IPS DF 4.7 (cell line): Measurements from ENCODE around the gene GP5.

ENCODE experiments used
- DNase-seq: peaks from one replicate; pipeline ENCODE4 v3.0.0-alpha.2; 2013; ENCODE audit warnings: low spot score; ENCODE audit errors: extremely low read depth

Gene GP5

DNA sequence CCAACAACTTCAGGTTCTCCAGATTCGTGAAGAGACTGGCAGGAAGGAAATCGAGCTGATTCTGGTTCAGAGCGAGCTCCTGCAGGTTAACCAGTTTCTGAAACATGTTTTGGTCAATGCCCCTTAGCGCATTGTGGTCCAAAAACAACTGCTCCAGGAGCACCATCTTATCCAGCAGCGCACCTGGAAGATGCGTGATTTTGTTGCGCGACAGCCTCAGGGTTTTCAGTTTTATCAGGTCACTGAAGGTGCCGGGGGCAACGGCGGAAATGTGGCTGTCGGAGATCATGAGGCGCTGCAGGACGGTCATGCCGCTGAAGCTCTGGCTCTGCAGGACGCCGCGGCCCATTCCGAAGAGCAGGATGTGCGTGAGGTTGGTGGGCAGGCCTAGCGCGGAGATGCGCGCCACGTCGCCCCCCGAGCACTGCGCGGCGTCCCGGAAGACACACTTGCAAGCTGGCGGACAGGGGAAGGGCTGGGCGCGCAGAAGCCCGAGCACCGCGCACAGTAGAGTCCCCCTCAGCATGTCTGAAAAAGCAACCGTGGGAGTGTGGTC, 1.2 kb downstream of the GP5 start:
- DNase-seq, result no peak

DNA sequence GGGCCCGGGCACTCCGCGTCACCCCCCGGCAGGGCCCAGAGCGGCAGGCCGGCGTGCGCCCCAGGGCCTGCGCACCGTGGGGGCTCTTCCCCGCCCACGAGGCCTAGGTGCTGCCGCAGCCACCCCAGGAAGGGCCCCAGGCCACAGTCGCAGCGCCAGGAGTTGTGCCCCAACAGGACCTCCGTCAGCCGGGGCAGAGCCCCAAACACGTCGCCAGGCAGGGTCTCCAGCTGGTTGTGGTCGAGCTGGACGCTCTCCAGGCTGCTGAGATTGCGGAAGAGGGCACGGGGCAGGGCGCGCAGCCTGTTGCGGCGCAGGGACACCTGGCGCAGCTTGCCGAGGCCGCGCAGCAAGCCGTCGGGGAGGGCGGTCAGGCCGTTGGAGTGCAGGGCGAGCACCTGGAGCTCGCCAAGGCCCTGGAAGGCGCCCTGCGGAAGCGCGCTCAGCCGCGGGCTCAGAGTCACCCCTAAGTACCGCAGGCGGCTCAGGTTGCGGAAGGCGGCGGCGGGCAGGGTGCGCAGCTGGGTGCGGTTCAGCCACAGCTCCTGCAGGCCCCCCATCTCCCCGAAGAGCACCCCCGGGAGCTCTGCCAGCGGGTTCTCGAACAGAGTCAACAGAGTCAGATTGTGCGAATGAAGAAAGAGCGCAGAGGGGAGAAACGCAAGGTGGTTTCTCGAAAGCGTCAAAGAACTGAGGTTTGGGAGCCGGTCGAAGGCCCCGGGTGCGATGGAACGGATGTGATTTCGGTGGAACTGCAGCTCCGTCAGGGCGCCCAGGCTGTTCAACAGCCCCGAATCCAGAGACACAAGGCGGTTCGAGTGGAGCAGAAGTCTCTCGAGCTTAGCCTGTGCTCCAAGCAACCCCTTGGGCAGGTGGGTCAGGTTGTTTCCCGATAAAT, 2.0 kb downstream of the GP5 start:
- DNase-seq, result no peak

DNA sequence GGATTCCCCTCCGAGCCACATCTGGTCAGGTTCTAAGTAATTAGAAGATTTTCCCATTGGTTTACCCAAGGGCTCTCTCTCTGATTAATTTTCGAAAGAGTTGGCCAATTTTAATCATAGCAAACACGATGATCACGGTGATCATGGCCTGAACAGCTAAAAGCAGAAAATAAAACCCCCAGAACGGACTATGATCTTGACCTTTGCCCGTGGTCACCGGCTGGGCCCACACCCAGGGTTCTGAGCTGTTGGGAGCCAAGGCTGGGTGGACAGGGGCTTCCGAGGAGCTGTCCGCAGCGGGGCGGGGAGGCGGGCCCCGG, 2.6 kb downstream of the GP5 start:
- no peak for DNase-seq

DNA sequence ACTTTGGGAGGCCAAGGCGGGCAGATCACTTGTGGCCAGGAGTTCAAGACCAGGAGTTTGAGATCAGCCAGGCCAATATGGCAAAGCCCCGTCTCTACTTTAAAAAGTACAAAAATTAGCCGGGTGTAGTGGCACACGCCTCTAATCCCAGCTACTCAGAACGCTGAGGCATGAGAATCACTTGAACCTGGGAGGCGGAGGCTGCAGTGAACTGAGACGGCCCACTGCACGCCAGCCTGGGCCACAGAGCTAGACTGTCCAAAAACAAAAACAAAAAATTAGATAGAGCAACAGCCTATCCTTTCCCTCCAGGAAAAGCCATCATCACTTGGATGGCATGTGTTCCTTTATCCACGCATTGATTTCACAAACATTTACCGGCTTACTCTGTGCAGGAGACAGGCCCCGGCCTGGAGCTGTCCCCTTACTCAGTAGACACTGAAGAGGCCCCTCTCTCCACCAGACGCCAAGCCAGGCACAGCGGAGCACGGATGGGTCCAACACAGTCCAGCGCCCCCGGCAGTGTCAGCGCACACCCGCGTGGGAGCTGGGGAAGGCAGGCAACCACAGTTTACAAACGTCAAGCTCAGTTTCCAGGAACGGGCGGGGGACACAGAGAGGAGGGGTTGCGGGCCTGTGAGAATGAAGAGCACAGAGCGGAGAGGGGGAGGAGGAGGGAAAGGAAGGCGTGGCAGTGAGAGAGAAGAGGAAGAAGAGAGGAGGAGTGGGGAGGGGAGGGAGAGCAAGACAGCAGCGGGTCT, 3.1 kb downstream of the GP5 start:
- no peak for DNase-seq

GRCh38 chr3:194395212-194395611, 3.9 kb downstream of the GP5 start:
- no peak for DNase-seq

GRCh38 chr3:194392576-194392975, 6.5 kb downstream of the GP5 start:
- DNase-seq, result no peak

DNA sequence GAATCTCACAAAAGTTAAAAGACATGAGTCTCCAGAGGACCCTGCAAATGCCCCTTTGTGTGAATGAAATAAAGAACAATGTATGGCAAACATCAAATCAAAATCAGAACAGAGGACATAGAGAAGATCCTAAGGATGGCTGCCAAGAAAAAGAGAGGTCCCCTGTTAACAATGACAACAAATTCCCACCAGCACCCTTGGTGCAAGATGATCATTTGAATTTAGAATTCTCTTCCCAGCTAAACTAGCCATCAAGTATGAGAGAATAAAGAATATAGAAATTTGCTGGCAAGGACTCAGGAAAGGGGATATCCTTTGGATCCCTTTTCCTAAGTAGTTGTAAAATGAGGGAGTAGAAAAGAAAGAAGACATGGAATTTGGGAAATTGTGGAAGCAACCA, 8.2 kb downstream of the GP5 start:
- DNase-seq, result no peak

GRCh38 chr3:194389269-194389668, 9.8 kb downstream of the GP5 start:
- no peak for DNase-seq

GRCh38 chr3:194387926-194388418, 11.1 kb downstream of the GP5 start:
- DNase-seq, result no peak

DNA sequence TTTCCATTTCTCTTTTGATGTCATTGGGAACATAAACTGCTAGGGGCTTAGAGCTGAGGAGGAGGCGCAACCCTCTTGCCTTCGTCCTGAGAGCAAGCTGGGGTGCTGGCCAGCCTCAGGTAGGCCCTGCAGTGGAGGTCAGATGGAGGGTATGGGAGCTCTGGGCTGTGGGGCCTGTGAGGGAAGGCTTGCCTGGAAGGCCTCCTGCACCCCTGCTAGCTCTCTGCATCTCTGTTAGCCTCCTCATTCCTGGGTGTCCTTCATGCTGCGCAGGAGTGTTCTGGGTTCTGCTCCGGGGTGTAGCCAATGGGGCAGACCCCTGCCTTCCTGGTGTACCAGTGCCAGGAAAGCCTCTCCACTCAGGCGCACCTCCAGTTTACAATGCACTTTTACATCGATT, 11.8 kb downstream of the GP5 start:
- DNase-seq, result no peak

DNA sequence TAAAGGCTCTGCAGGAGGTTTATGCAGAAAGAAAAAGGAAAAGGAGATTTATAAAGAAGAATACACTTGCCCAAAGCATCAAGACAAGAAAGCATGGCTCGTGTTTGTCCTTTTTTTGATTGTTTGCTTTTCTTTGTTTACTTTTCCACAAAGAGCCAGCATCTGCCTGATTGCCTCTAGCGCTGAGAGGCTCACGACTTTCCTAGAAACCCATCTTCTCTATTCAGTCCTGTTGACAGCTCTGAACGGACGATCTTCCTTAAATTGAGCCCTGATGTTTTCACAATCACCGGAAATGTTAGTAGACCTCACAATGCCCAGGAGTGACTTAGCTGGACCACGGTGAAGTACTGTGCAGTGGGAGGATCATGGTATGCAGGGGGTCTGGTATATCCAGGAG, 12.4 kb downstream of the GP5 start:
- no peak for DNase-seq

- DNase-seq, result no peak
Observed at GRCh38 chr3:194386066-194386465, 13.0 kb downstream of the GP5 start.

GRCh38 chr3:194384569-194385001, 14.5 kb downstream of the GP5 start:
- DNase-seq, result no peak

GRCh38 chr3:194384156-194384555, 14.9 kb downstream of the GP5 start:
- no peak for DNase-seq

GRCh38 chr3:194383276-194383940, 15.7 kb downstream of the GP5 start:
- no peak for DNase-seq

GRCh38 chr3:194382892-194383223, 16.2 kb downstream of the GP5 start:
- no peak for DNase-seq

DNA sequence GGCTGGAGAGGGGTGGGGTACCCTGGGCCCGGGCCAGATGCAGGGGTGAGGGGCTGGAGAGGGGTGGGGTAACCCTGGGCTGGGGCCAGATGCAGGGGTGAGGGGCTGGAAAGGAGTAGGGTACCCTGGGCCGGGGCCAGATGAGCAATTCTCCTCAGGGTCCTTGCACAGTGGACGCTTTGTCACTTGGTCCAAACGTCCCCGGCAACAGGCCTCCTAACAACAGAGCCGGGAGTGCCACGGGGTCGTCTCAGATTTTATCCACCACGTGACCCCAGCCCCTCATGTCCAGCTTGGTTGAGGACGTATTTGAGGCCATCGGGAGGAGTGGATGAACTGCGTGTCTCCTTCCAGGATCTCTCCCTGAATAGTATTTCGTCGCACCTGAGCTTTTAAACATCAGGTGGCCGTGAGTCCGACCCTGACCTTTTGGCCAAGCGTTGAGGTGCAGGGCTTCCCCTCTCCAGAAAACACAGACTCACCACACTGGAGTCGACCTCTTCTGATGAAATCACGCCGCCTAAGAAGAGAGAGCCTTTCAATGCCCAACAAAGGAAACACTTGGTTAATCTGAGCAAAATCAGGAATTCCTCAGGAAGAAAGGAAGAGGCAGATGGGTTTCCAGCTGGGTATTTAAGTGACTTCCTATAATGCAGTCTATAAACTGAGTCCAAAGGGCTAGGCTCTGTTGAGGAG, 16.7 kb downstream of the GP5 start:
- no peak for DNase-seq

GRCh38 chr3:194381460-194381875, 17.6 kb downstream of the GP5 start:
- no peak for DNase-seq

- DNase-seq, result no peak
Observed at GRCh38 chr3:194380326-194380725, 18.7 kb downstream of the GP5 start.

GRCh38 chr3:194379651-194380050, 19.4 kb downstream of the GP5 start:
- DNase-seq, result no peak

GRCh38 chr3:194379231-194379630, 19.8 kb downstream of the GP5 start:
- no peak for DNase-seq
